Ishikawa (cell line): ENCODE results near the gene S1PR3.

Experiments used
- CREB1 ChIP-seq: IDR thresholded peaks from 2 replicates; pipeline ENCODE4 v1.6.1; 2012; ENCODE audit warnings: low read depth
- EP300 ChIP-seq: IDR thresholded peaks from 2 replicates; pipeline ENCODE4 v1.6.1; 2012; ENCODE audit warnings: borderline replicate concordance
- RAD21 ChIP-seq: IDR thresholded peaks from 2 replicates; pipeline ENCODE4 v1.6.1; 2012; ENCODE audit warnings: low read depth
- TAF1 ChIP-seq: IDR thresholded peaks from 2 replicates; pipeline ENCODE4 v1.6.1; 2012; ENCODE audit warnings: low read depth, mild to moderate bottlenecking
- YY1 ChIP-seq: IDR thresholded peaks from 2 replicates; pipeline ENCODE4 v1.6.1; 2012; ENCODE audit warnings: low read depth
- ZBTB7A ChIP-seq: IDR thresholded peaks from 2 replicates; pipeline ENCODE4 v1.6.1; 2012; ENCODE audit warnings: low read depth
- TF ChIP-seq, protein P1 (sequence below): IDR thresholded peaks from 2 replicates; pipeline ENCODE4 v1.6.1; 2012
- TF ChIP-seq, protein P2 (sequence below): IDR thresholded peaks from 2 replicates; pipeline ENCODE4 v1.6.1; 2012; ENCODE audit warnings: low read depth, mild to moderate bottlenecking

DNA sequence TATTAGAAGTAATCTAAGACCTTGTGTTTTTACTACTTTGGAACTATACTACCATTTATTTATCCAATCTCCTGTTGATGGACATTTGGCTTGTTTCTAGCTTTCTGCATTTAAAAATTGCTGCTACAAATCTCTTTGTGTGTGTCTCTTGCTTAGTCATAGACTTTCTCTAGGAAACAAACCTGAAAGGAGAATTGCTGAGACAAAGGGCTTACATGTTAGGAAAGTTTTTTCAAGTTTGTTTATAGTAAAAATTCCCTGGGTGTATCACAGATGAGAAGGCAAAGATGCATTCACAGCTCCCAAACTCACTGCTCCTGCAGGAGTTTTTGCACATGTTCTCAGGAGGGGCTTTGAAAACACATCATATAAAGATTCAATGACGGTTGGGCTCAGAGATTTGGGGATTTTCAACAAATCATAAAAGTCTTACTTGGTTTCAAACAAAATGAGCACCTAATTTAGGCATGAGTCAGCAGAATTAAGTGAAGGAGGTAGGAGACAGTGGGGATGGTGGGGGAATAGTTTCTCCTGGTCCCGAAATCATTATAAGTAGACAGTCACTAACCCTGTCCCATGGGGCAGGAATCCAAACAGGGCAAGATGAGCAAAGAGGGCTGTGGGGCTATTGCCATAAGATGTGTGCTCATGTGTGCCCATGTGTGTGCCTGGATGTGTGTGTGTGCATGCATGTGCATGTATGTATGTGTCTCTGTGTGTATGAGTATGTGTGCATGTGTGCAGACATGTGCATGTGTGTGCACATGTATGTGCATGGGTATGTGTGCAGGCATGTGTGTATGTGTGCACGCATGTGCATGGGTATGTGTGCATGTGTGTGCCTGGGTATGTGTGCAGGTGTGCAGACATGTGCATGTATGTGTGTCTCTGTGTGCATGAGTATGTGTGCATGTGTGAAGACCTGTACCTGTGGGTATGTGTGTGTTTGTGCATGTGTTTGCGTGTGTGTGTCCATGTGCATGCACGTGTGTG is 43.4 kb upstream of the S1PR3 start:
- TF ChIP-seq, protein P1, sequence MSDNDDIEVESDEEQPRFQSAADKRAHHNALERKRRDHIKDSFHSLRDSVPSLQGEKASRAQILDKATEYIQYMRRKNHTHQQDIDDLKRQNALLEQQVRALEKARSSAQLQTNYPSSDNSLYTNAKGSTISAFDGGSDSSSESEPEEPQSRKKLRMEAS, result no peak
- TF ChIP-seq ZBTB7A, result no peak
- no peak for TF ChIP-seq RAD21
- no peak for TF ChIP-seq EP300
- TF ChIP-seq YY1, result no peak
- TF ChIP-seq TAF1, result no peak
- no peak for TF ChIP-seq CREB1
- TF ChIP-seq, protein P2, sequence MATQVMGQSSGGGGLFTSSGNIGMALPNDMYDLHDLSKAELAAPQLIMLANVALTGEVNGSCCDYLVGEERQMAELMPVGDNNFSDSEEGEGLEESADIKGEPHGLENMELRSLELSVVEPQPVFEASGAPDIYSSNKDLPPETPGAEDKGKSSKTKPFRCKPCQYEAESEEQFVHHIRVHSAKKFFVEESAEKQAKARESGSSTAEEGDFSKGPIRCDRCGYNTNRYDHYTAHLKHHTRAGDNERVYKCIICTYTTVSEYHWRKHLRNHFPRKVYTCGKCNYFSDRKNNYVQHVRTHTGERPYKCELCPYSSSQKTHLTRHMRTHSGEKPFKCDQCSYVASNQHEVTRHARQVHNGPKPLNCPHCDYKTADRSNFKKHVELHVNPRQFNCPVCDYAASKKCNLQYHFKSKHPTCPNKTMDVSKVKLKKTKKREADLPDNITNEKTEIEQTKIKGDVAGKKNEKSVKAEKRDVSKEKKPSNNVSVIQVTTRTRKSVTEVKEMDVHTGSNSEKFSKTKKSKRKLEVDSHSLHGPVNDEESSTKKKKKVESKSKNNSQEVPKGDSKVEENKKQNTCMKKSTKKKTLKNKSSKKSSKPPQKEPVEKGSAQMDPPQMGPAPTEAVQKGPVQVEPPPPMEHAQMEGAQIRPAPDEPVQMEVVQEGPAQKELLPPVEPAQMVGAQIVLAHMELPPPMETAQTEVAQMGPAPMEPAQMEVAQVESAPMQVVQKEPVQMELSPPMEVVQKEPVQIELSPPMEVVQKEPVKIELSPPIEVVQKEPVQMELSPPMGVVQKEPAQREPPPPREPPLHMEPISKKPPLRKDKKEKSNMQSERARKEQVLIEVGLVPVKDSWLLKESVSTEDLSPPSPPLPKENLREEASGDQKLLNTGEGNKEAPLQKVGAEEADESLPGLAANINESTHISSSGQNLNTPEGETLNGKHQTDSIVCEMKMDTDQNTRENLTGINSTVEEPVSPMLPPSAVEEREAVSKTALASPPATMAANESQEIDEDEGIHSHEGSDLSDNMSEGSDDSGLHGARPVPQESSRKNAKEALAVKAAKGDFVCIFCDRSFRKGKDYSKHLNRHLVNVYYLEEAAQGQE, result no peak
